ENCODE measurements around the gene IFITM1. TPM values are rescaled to one million over a fixed set of nuclear protein-coding genes. Genes with fewer than 3 reads are reported as not detected.

IFITM1 gene
- total and polyA plus RNA-seq, 5 donors = 85.0 to 235 (median 119) TPM

DNA sequence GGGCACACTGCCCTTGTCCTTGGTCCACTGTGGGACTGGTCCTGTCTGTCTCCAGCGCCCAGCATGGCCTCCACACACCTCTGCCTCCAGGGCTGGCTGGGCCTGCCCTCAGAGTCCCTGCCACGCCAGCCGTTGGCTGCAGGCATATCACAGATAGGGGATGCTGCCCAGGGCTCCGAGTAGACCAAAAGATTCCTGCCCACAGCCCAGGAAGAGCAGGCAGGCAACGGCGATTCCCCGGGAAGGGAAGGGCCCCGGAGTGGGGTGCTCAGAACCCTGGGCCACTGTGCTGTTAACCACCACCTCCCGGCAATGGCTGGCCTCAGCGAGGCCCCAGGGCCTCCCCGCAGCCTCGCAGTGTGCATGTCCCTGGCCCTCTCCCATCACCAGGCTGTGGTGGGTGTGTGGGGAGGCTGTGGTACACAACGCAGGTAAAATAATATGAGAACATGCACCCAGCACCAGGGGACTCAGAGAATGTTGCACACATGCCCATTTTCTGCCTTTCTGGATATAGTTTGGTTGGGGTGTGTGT is 16.7 kb upstream of the IFITM1 start:
- H3K4me1 ChIP-seq (ENCODE audit: control insufficient read depth, insufficient read depth, low read length) = no peaks in the 10 kb centered on the region
- DNase-seq (peak in 2 of 3 donors; percentile 55), ATAC-seq (peak; percentile 1 to 2)
- no peaks in the 10 kb centered on the region for H3K27me3 ChIP-seq (ENCODE audit: control insufficient read depth, insufficient read depth)
- 63% methylated on average over 13 of the region's 13 CpGs for WGBS
- no peaks in the 10 kb centered on the region for H3K9me3 ChIP-seq (ENCODE audit: control insufficient read depth, low read length)
- intact Hi-C loops (cut with DNase I) = no loop called here
- H3K27ac ChIP-seq (ENCODE audit: low read length) = no peak overlapping the region
- H3K4me3 ChIP-seq (ENCODE audit: low read length) = no peak overlapping the region

GRCh38 chr11:297586-298405 is 16.0 kb upstream of the IFITM1 start:
- Histone ChIP-seq H3K4me1 (ENCODE audit: control insufficient read depth, insufficient read depth, low read length) (no peaks in the 10 kb centered on the region), H3K27ac (ENCODE audit: low read length) (no peak overlapping the region), H3K9me3 (ENCODE audit: control insufficient read depth, low read length) (no peaks in the 10 kb centered on the region), H3K4me3 (ENCODE audit: low read length) (no peak overlapping the region), H3K27me3 (ENCODE audit: control insufficient read depth, insufficient read depth) (no peaks in the 10 kb centered on the region)
- peak; percentile 23 to 78 (median 69) for DNase-seq
- ATAC-seq = peak; percentile 17 to 27
- intact Hi-C loops (cut with DNase I) = no loop called here
- WGBS = 54% methylated on average over 26 of the region's 26 CpGs

- DNase-seq (peak; percentile 17 to 59 (median 51)), ATAC-seq (peak in 1 of 2 donors; percentile 7)
- Histone ChIP-seq H3K9me3 (ENCODE audit: control insufficient read depth, low read length) (no peaks in the 10 kb centered on the region), H3K4me1 (ENCODE audit: control insufficient read depth, insufficient read depth, low read length) (no peaks in the 10 kb centered on the region), H3K4me3 (ENCODE audit: low read length) (no peak overlapping the region), H3K27ac (ENCODE audit: low read length) (no peak overlapping the region), H3K27me3 (ENCODE audit: control insufficient read depth, insufficient read depth) (no peaks in the 10 kb centered on the region)
- intact Hi-C loops (cut with DNase I) = no loop called here
- WGBS = 66% methylated on average over 15 of the region's 15 CpGs
Observed at GRCh38 chr11:298406-299065, 15.3 kb upstream of the IFITM1 start.

DNA sequence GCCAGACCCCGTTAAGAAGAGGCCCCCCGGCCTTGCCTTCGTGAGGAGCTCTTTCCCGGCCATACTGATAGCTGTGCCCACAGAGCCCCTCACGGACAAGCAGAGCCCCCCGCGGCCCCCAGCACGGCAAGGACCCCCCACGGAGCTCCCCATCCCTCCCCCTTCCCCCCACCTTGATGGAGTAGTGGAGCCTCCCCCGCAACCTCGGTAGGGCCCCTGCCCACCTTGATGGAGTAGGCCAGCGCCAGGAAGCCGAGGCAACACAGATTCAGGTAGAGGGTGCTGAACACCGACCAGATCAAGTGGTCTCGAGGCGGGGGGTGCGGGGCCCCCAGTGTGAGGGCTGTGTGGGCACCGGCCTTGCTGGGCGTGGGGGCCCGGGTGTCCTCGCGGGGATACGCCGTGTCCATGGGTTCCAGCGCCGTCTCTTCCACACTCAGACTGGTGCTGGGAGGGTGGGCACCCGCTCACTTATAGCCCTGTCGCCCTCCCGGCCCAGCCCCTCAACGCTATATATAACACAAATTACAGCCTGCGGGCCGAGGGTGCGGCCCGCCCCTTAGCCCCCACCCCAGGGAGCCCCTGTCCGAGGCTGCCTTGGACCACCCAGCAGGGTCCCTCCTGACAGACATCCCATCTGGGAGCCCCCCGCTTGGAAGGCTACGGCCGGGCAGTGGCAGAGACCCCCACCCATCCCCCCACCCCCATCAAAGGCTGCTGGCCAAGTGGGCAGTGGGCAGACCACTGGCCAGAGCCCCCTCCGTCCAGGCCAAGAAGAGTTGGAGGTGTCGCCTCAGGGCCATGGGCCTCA is 14.6 kb upstream of the IFITM1 start, which contains the start of gene IFITM5:
Gene IFITM5 (minus strand): TSS at position 446 of the 811 bp plus-strand sequence. CDS start 36 bp downstream, at position 410.
- intact Hi-C loops (cut with DNase I) = no loop called here
- Histone ChIP-seq H3K4me3 (ENCODE audit: low read length) (no peak within 1 kb of the TSS), H3K9me3 (ENCODE audit: control insufficient read depth, low read length) (no peaks in the 10 kb centered on the region), H3K27ac (ENCODE audit: low read length) (no peak within 1 kb of the TSS), H3K27me3 (ENCODE audit: control insufficient read depth, insufficient read depth) (no peaks in the 10 kb centered on the region), H3K4me1 (ENCODE audit: control insufficient read depth, insufficient read depth, low read length) (no peaks in the 10 kb centered on the region)
- ATAC-seq = no peak
- DNase-seq = peak; percentile 14 to 65 (median 55)
- 66% methylated on average over 40 of the region's 40 CpGs for WGBS

GRCh38 chr11:299951-300735 is 13.7 kb upstream of the IFITM1 start:
- no peak for ATAC-seq
- no peaks in the 10 kb centered on the region for H3K27me3 ChIP-seq (ENCODE audit: control insufficient read depth, insufficient read depth)
- DNase-seq = peak; percentile 25 to 70 (median 64)
- intact Hi-C loops (cut with DNase I) = loop anchor here in 1 of 4 donors (10.0 kb wide), 1 partner anchor 55 kb away; no protein-coding TSS in a partner anchor
- no peak overlapping the region for H3K27ac ChIP-seq (ENCODE audit: low read length)
- no peak overlapping the region for H3K4me3 ChIP-seq (ENCODE audit: low read length)
- no peaks in the 10 kb centered on the region for H3K4me1 ChIP-seq (ENCODE audit: control insufficient read depth, insufficient read depth, low read length)
- no peaks in the 10 kb centered on the region for H3K9me3 ChIP-seq (ENCODE audit: control insufficient read depth, low read length)
- WGBS = 27% methylated on average over 20 of the region's 20 CpGs

DNA sequence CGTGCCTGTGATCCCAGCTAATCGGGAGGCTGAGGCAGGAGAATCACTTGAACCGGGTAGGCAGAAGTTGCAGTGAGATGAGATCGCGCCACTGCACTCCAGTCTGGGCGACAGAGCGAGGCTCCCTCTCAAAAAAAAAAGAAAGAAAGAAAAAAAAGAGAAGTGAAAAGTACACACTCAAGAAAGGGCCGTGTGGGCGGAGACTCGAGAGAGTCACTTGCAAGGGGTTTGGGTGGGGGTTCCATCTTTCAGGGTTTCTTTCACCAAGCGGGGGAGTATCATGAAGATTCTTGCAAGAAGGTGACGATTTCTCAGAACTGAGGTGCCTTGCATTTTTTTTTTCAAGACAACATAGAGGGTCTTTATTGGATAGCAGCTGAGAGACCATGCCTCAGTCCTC is 10.5 kb upstream of the IFITM1 start:
- intact Hi-C loops (cut with DNase I) = loop anchor here in 1 of 4 donors (10.0 kb wide), 1 partner anchor 51 kb away; no protein-coding TSS in a partner anchor

DNA sequence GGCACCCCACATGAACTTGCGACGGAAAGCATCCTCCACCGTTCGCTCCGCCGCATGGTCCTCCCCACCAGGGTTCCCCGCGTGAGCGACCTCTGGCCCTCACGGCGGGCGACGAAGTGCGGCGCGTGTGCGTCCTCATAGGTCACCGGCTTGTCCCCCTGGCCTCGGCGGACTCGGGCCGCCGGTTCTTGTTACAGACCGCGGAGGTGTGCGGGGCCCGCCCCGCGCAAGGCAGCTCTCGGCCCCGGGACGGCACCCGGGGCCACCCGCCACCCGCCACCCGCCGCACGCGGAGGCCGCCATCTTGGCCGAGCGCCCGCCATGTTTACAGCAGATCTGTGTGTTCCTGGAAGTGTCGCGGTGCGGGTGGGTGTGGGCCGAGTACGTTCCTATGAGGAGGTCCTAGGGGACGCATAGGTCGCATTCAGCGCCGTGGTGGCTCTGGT is 9.8 kb upstream of the IFITM1 start:
- H3K27ac ChIP-seq (ENCODE audit: low read length) = no peak overlapping the region
- H3K4me3 ChIP-seq (ENCODE audit: low read length) = no peak overlapping the region
- H3K27me3 ChIP-seq (ENCODE audit: control insufficient read depth, insufficient read depth) = no peaks in the 10 kb centered on the region
- no peak for ATAC-seq
- H3K9me3 ChIP-seq (ENCODE audit: control insufficient read depth, low read length) = no peaks in the 10 kb centered on the region
- intact Hi-C loops (cut with DNase I) = loop anchor here in 1 of 4 donors (10.0 kb wide), 1 partner anchor 51 kb away; no protein-coding TSS in a partner anchor
- peak; percentile 30 to 74 (median 62) for DNase-seq
- peaks cover 2% of the 10 kb centered on the region for H3K4me1 ChIP-seq (ENCODE audit: control insufficient read depth, insufficient read depth, low read length)
- 75% methylated on average over 52 of the region's 52 CpGs for WGBS

More for the DNA sequence above, 10.5 kb upstream of the IFITM1 start:
- 84% methylated on average over 12 of the region's 12 CpGs for WGBS
- Histone ChIP-seq H3K27me3 (ENCODE audit: control insufficient read depth, insufficient read depth) (no peaks in the 10 kb centered on the region), H3K9me3 (ENCODE audit: control insufficient read depth, low read length) (no peaks in the 10 kb centered on the region), H3K4me3 (ENCODE audit: low read length) (no peak overlapping the region), H3K4me1 (ENCODE audit: control insufficient read depth, insufficient read depth, low read length) (peaks cover 2% of the 10 kb centered on the region), H3K27ac (ENCODE audit: low read length) (no peak overlapping the region)
- DNase-seq (peak in 2 of 3 donors; percentile 36 to 44), ATAC-seq (no peak)

DNA sequence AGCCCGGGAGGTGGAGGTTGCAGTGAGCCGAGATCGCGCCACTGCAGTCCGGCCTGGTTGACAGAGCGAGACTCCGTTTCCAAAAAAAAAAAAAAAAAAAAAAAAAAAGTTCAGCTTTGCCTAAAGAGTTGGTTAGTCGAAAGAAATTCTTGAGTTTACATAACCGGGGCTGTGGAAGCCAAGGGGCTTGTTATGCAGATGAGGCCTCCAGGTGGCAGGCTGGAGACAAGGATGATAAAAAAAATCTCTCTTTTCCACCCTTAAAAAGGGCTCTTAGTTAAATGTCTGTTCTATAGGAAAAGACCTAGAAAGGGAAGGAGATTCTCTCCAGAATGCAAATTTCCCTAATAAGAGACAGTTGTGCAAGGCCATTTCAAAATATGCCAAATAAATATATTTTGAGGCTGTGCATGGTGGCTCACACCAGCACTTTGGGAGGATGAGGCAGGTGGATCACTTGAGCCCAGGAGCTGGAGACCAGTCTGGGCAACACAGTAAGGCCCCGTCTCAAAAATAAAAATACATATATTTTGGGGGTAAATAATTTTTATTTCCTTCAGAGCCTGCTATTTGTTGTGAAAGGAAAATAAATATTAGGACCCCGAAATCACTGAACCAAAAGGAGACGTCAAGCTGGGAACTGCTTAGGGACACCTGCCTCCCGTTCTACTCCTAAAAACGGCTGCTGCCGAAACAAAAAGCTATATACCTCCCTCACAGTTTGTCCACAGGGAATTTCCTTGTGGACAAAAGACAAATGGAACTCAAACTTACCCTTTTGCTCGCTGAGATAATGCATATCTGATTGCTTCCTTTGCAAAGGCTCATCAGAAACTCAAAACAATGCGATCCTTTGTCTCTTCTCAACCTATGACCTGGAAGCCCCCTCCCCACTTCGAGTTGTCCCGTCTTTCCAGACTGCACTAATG is 8.7 kb upstream of the IFITM1 start:
- H3K4me3 ChIP-seq (ENCODE audit: low read length) = no peak overlapping the region
- no peaks in the 10 kb centered on the region for H3K9me3 ChIP-seq (ENCODE audit: control insufficient read depth, low read length)
- ATAC-seq = no peak
- peak; percentile 72 to 90 (median 83) for DNase-seq
- H3K27me3 ChIP-seq (ENCODE audit: control insufficient read depth, insufficient read depth) = no peaks in the 10 kb centered on the region
- H3K27ac ChIP-seq (ENCODE audit: low read length) = no peak overlapping the region
- intact Hi-C loops (cut with DNase I) = loop anchor here in 3 of 4 donors (5.0 to 10.0 kb wide), 2 partner anchors 50 to 52 kb away; no protein-coding TSS in a partner anchor
- WGBS = 34% methylated on average over 19 of the region's 19 CpGs
- peaks cover 2% of the 10 kb centered on the region for H3K4me1 ChIP-seq (ENCODE audit: control insufficient read depth, insufficient read depth, low read length)

GRCh38 chr11:305844-306211 is 8.0 kb upstream of the IFITM1 start:
- intact Hi-C loops (cut with DNase I) = loop anchor here in 3 of 4 donors (5.0 to 10.0 kb wide), 2 partner anchors 49 to 51 kb away; no protein-coding TSS in a partner anchor
- Histone ChIP-seq H3K27ac (ENCODE audit: low read length) (peak overlapping the region; percentile 36), H3K4me3 (ENCODE audit: low read length) (no peak overlapping the region), H3K9me3 (ENCODE audit: control insufficient read depth, low read length) (no peaks in the 10 kb centered on the region), H3K27me3 (ENCODE audit: control insufficient read depth, insufficient read depth) (no peaks in the 10 kb centered on the region), H3K4me1 (ENCODE audit: control insufficient read depth, insufficient read depth, low read length) (peaks cover 2% of the 10 kb centered on the region)
- ATAC-seq = no peak
- WGBS = 86% methylated on average over 10 of the region's 10 CpGs
- peak in 2 of 3 donors; percentile 5 to 24 for DNase-seq

Data from right cardiac atrium (tissue), 5 donors.